Hepatocyte (in vitro differentiated cells): ENCODE measurements around the gene TRMT44. TPM values are rescaled to one million over a fixed set of nuclear protein-coding genes. Genes with fewer than 3 reads are reported as not detected.

Source experiments
- DNase-seq: peaks from one replicate; pipeline ENCODE4 v3.0.0-alpha.2; 2016; ENCODE audit warnings: low spot score
- H2AFZ ChIP-seq: fragments of 200-600 bp; sonication (generic); 2 replicates; pipeline ENCODE4 v1.6.0; 2016; ENCODE audit warnings: antibody characterized with exemption, mild to moderate bottlenecking
- H3K27ac ChIP-seq: fragments of 200-600 bp; sonication (generic); 2 replicates; pipeline ENCODE4 v1.5.1; 2016; ENCODE audit warnings: mild to moderate bottlenecking
- H3K27me3 ChIP-seq: fragments of 200-600 bp; sonication (generic); 2 replicates; pipeline ENCODE4 v1.6.1; 2016
- H3K36me3 ChIP-seq: fragments of 200-600 bp; sonication (generic); replicated peaks from 2 replicates; pipeline ENCODE4 v1.5.1; 2016; ENCODE audit warnings: low read depth; ENCODE audit not compliant: insufficient read depth
- H3K4me1 ChIP-seq: fragments of 200-600 bp; sonication (generic); 2 replicates; pipeline ENCODE4 v1.5.1; 2016; ENCODE audit warnings: mild to moderate bottlenecking, moderate library complexity; ENCODE audit not compliant: insufficient read depth
- H3K4me2 ChIP-seq: fragments of 200-600 bp; sonication (generic); 2 replicates; pipeline ENCODE4 v1.6.0; 2016
- H3K4me3 ChIP-seq: fragments of 200-600 bp; sonication (generic); 2 replicates; pipeline ENCODE4 v1.5.1; 2016; ENCODE audit warnings: mild to moderate bottlenecking
- H3K79me2 ChIP-seq: fragments of 200-600 bp; sonication (generic); 2 replicates; pipeline ENCODE4 v1.6.0; 2017; ENCODE audit warnings: mild to moderate bottlenecking
- H3K9me2 ChIP-seq: fragments of 200-600 bp; sonication (generic); replicated peaks from 2 replicates; pipeline ENCODE4 v1.6.0; 2017; ENCODE audit warnings: mild to moderate bottlenecking; ENCODE audit not compliant: insufficient read depth
- H3K9me3 ChIP-seq: fragments of 200-600 bp; sonication (generic); 2 replicates; pipeline ENCODE4 v1.5.1; 2016; ENCODE audit warnings: low read depth, mild to moderate bottlenecking
- H4K20me1 ChIP-seq: fragments of 200-600 bp; sonication (generic); 2 replicates; pipeline ENCODE4 v1.6.0; 2016; ENCODE audit warnings: mild to moderate bottlenecking; ENCODE audit not compliant: insufficient read depth, poor library complexity, severe bottlenecking
- CTCF ChIP-seq: fragments of 200-600 bp; sonication (generic); IDR thresholded peaks from 2 replicates; pipeline ENCODE4 v1.5.1; 2016; ENCODE audit warnings: antibody characterized with exemption, mild to moderate bottlenecking; ENCODE audit not compliant: poor library complexity
- EZH2 ChIP-seq: fragments of 200-600 bp; sonication (generic); IDR thresholded peaks from 2 replicates; pipeline ENCODE4 v1.6.1; 2016; ENCODE audit warnings: antibody characterized with exemption, mild to moderate bottlenecking, borderline replicate concordance
- EZH2phosphoT487 ChIP-seq: fragments of 200-600 bp; sonication (generic); IDR thresholded peaks from one replicate; pipeline ENCODE4 v1.6.1; 2018; ENCODE audit warnings: antibody characterized with exemption, mild to moderate bottlenecking, low read depth, moderate library complexity; ENCODE audit not compliant: unreplicated experiment, severe bottlenecking
- WGBS: methylation state at CpG from one replicate; pipeline ENCODE4 v1.1.6; 2016; ENCODE audit warnings: low lambda C conversion rate; ENCODE audit errors: missing lambda C conversion rate; 5-methylcytosine and 5-hydroxymethylcytosine counted together
- polyA plus RNA-seq: library from polyadenylated mRNA; unstranded; fragments of >200 nt; fragmentation: Nextera tagmentation; extraction: Ambion mirVana; gene quantifications from 2 replicates; pipeline ENCODE4 v1.2.1, GENCODE V29; 2016
- total RNA-seq: library from RNA; depleted of rRNA; stranded (reverse); fragments of >200 nt; gene quantifications from 2 replicates; pipeline ENCODE4 v1.2.3, GENCODE V29; 2014

TRMT44 gene
- total and polyA plus RNA-seq, 2 experiments from 2014 or later: 8.2 to 13.2 TPM

DNA sequence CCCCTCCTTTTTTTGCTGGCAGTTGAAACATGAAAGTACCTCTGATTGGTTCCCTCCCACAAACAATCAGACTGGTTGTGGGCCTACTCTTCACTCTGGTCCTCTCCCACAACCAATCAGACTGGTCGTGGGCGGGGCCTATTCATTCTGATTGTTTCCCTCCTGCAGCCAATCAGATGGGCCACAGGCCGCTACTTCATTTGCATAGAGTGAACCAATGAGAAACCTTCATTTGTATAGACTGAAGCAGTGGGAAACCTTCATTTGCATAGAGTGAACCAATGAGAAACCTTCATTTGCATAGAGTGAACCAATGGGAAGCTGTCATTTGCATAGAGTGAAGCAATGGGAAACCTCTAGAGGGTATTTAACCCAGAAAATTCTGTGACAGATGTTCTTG lies 55.2 kb downstream of the TRMT44 start:
- Histone ChIP-seq H3K36me3 (no peaks in the 10 kb centered on the region), H3K4me1 (no peaks in the 10 kb centered on the region), H3K4me3 (no peak overlapping the region), H2AFZ (no peak overlapping the region), H3K27ac (no peak overlapping the region), H3K9me3 (no peaks in the 10 kb centered on the region), H3K79me2 (no peaks in the 10 kb centered on the region), H3K4me2 (no peak overlapping the region), H3K27me3 (no peaks in the 10 kb centered on the region), H3K9me2 (no peaks in the 10 kb centered on the region), H4K20me1 (no peaks in the 10 kb centered on the region)
- WGBS: 83% methylated on average over 3 of the region's 3 CpGs
- no peak for DNase-seq
- TF ChIP-seq EZH2 (no peak), CTCF (no peak), EZH2phosphoT487 (no peak)

GRCh38 chr4:8497762-8498161 lies 57.2 kb downstream of the TRMT44 start:
- Histone ChIP-seq H3K9me3 (no peaks in the 10 kb centered on the region), H3K27ac (no peak overlapping the region), H2AFZ (no peak overlapping the region), H4K20me1 (no peaks in the 10 kb centered on the region), H3K4me2 (no peak overlapping the region), H3K79me2 (no peaks in the 10 kb centered on the region), H3K27me3 (no peaks in the 10 kb centered on the region), H3K4me1 (peaks cover 3% of the 10 kb centered on the region), H3K9me2 (no peaks in the 10 kb centered on the region), H3K36me3 (no peaks in the 10 kb centered on the region), H3K4me3 (no peak overlapping the region)
- WGBS: 90% methylated on average over 3 of the region's 3 CpGs
- no peak for DNase-seq
- TF ChIP-seq CTCF (no peak), EZH2 (no peak), EZH2phosphoT487 (no peak)

DNA sequence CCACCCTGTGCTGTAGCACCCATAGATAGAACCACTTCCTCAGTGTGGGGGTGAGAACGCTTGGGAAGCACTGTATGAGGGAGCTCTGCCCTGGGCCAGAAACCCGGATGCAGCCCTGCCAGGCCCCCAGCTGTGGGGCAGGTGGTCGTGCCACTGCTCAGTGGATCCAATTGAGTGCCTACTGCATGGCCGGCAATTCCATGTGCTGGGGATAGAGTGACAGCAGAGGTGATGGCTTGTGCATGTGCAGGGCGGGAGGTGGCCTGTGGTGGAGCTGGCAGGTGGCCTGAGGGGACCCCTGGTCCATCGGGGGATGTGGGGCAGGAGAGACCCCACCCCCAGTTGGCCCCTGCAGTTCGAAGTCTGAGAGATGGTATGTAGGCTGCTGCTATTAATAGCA lies 60.4 kb downstream of the TRMT44 start:
- no peaks in the 10 kb centered on the region for H3K36me3 ChIP-seq
- TF ChIP-seq EZH2 (no peak), EZH2phosphoT487 (no peak), CTCF (no peak)
- no peak for DNase-seq
- H3K79me2 ChIP-seq: no peaks in the 10 kb centered on the region
- peaks cover 3% of the 10 kb centered on the region for H3K4me1 ChIP-seq
- H3K27me3 ChIP-seq: no peaks in the 10 kb centered on the region
- 89% methylated on average over 7 of the region's 7 CpGs for WGBS
- H3K4me2 ChIP-seq: no peak overlapping the region
- H2AFZ ChIP-seq: no peak overlapping the region
- H3K9me2 ChIP-seq: no peaks in the 10 kb centered on the region
- H4K20me1 ChIP-seq: no peaks in the 10 kb centered on the region
- H3K9me3 ChIP-seq: no peaks in the 10 kb centered on the region
- no peak overlapping the region for H3K4me3 ChIP-seq
- H3K27ac ChIP-seq: no peak overlapping the region

DNA sequence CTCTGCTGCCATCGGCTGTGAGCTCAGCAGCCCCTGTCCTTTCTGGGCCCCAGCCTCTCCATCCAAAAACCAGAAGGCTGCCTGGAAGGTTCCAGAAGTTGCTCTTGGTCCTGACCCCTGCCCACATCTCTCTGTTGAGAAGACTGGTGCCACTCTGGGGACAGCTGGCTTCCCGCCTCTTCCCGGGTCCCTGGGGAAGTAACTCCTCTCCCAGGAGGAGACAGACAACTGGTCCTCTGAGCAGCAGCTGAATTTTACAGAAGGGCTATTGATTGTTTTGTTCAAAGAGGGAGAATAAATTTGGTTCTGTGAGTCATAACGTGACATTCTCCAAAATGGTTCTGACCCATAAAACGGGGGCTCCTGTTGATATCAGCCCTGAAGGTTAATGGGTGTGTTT lies 61.2 kb downstream of the TRMT44 start:
- Histone ChIP-seq H3K79me2 (no peaks in the 10 kb centered on the region), H3K4me2 (no peak overlapping the region), H3K9me3 (no peaks in the 10 kb centered on the region), H4K20me1 (no peaks in the 10 kb centered on the region), H3K9me2 (no peaks in the 10 kb centered on the region), H2AFZ (no peak overlapping the region), H3K27me3 (no peaks in the 10 kb centered on the region), H3K36me3 (no peaks in the 10 kb centered on the region), H3K4me3 (no peak overlapping the region), H3K4me1 (peaks cover 9% of the 10 kb centered on the region), H3K27ac (no peak overlapping the region)
- DNase-seq: no peak
- TF ChIP-seq CTCF: no peak
- no peak for TF ChIP-seq EZH2phosphoT487
- TF ChIP-seq EZH2: no peak
- 95% methylated on average over 5 of the region's 5 CpGs for WGBS
